CD14-positive monocyte (primary cell): Measurements from ENCODE around the gene WDR17. TPM values are rescaled to one million over a fixed set of nuclear protein-coding genes. Genes with fewer than 3 reads are reported as not detected.

Source experiments
- DNase-seq, 3 donors: peaks; one replicate each; pipeline ENCODE4 v3.0.0-alpha.2; 2011 to 2022
- H2AFZ ChIP-seq: 2 replicates; pipeline ENCODE4 v1.6.0; 2012; ENCODE audit warnings: mild to moderate bottlenecking, low read depth, low read length, inconsistent platforms; ENCODE audit not compliant: insufficient read depth, poor library complexity, severe bottlenecking
- H3K27ac ChIP-seq, 2 donors: 1 replicate in 1 of 2; 2 replicates in 1 of 2; pipeline ENCODE4 v1.5.1; 2012 to 2013; ENCODE audit warnings: low read length in 2 of 2, control low read depth in 1 of 2, inconsistent platforms in 1 of 2, low read depth in 1 of 2, mild to moderate bottlenecking in 1 of 2
- H3K27me3 ChIP-seq, 2 donors: one replicate each; pipeline versions ENCODE4 v1.6.0 to v1.6.1; 2011 to 2013; ENCODE audit warnings: low read length in 2 of 2; ENCODE audit not compliant: control insufficient read depth in 2 of 2, insufficient read depth in 2 of 2
- H3K36me3 ChIP-seq, 2 donors: replicated peaks in 1 of 2; 1 replicate in 1 of 2; 2 replicates in 1 of 2; pipeline versions ENCODE4 v1.5.1 to v1.6.1; 2012 to 2013; ENCODE audit warnings: low read length in 2 of 2, control low read depth in 1 of 2, inconsistent platforms in 1 of 2, mild to moderate bottlenecking in 1 of 2; ENCODE audit not compliant: insufficient read depth in 2 of 2, control insufficient read depth in 1 of 2
- H3K4me1 ChIP-seq, 2 donors: 1 replicate in 1 of 2; 2 replicates in 1 of 2; pipeline versions ENCODE4 v1.5.1 to v1.6.1; 2012 to 2013; ENCODE audit warnings: low read length in 2 of 2, control low read depth in 1 of 2, inconsistent platforms in 1 of 2, mild to moderate bottlenecking in 1 of 2, moderate library complexity in 1 of 2; ENCODE audit not compliant: insufficient read depth in 2 of 2, control insufficient read depth in 1 of 2
- H3K4me2 ChIP-seq: replicated peaks from 2 replicates; pipeline ENCODE3; 2012; ENCODE audit warnings: low read length, moderate library complexity, mild to moderate bottlenecking; ENCODE audit not compliant: poor library complexity, severe bottlenecking; ENCODE audit errors: extremely low read depth
- H3K4me3 ChIP-seq, 3 experiments: fragments of 200-600 bp in 1 of 3; sonication (generic) in 1 of 3; replicated peaks in 1 of 3; 1 replicate in 2 of 3; 2 replicates in 1 of 3; pipeline ENCODE4 v1.5.1; 2011 to 2013; ENCODE audit warnings: low read length in 3 of 3, mild to moderate bottlenecking in 3 of 3, control low read depth in 2 of 3, low read depth in 2 of 3, inconsistent platforms in 1 of 3, moderate library complexity in 1 of 3
- H3K79me2 ChIP-seq: 2 replicates; pipeline ENCODE4 v1.6.0; 2012; ENCODE audit warnings: mild to moderate bottlenecking, control low read depth, inconsistent platforms, low read length, moderate library complexity; ENCODE audit not compliant: insufficient read depth
- H3K9ac ChIP-seq: 2 replicates; pipeline ENCODE4 v1.6.0; 2017; ENCODE audit warnings: low read length, mild to moderate bottlenecking; ENCODE audit not compliant: insufficient read depth, poor library complexity, severe bottlenecking
- H3K9me3 ChIP-seq, 2 donors: replicated peaks in 1 of 2; 1 replicate in 1 of 2; 2 replicates in 1 of 2; pipeline versions ENCODE4 v1.5.1 to v1.6.1; 2012 to 2013; ENCODE audit warnings: low read length in 2 of 2, control low read depth in 1 of 2; ENCODE audit not compliant: control insufficient read depth in 1 of 2, insufficient read depth in 1 of 2
- H4K20me1 ChIP-seq: 2 replicates; pipeline ENCODE4 v1.6.0; 2012; ENCODE audit warnings: mild to moderate bottlenecking, low read length, control low read depth, moderate library complexity; ENCODE audit not compliant: insufficient read depth
- H3K27ac Mint-ChIP-seq, 7 donors: one replicate each; pipeline ENCODE4 v1.8.0; 2020; ENCODE audit warnings: mild to moderate bottlenecking in 7 of 7, mixed read lengths in 7 of 7, moderate library complexity in 6 of 7, inconsistent platforms in 2 of 7
- H3K27me3 Mint-ChIP-seq, 3 donors: one replicate each; pipeline ENCODE4 v1.8.0; 2021 to 2022; ENCODE audit warnings: low read depth in 3 of 3, mild to moderate bottlenecking in 3 of 3, mixed read lengths in 3 of 3, moderate library complexity in 3 of 3, inconsistent platforms in 1 of 3
- H3K36me3 Mint-ChIP-seq, 2 donors: one replicate each; pipeline ENCODE4 v1.8.0; 2020; ENCODE audit warnings: mixed read lengths in 2 of 2, inconsistent platforms in 1 of 2, mild to moderate bottlenecking in 1 of 2
- H3K4me1 Mint-ChIP-seq: one replicate; pipeline ENCODE4 v1.8.0; 2020; ENCODE audit warnings: mild to moderate bottlenecking, mixed read lengths
- H3K4me3 Mint-ChIP-seq, 2 donors: one replicate each; pipeline ENCODE4 v1.8.0; 2020; ENCODE audit warnings: mild to moderate bottlenecking in 2 of 2, mixed read lengths in 2 of 2, moderate library complexity in 1 of 2
- H3K9me3 Mint-ChIP-seq, 7 donors: one replicate each; pipeline ENCODE4 v1.8.0; 2020 to 2022; ENCODE audit warnings: mixed read lengths in 7 of 7, mild to moderate bottlenecking in 6 of 7, moderate library complexity in 6 of 7, inconsistent platforms in 2 of 7
- CTCF ChIP-seq: fragments of 200-600 bp; IDR thresholded peaks from one replicate; pipeline ENCODE4 v1.8.0; 2022; ENCODE audit warnings: antibody characterized with exemption, mild to moderate bottlenecking
- WGBS: methylation state at CpG from one replicate; pipeline ENCODE4 v1.1.5; 2013; ENCODE audit warnings: missing lambda C conversion rate; ENCODE audit not compliant: insufficient coverage; 5-methylcytosine and 5-hydroxymethylcytosine counted together
- intact Hi-C, 2 donors: fragments of 100-400 bp; cut with micrococcal nuclease; formaldehyde crosslinking; loops; one replicate each; pipeline versions ENCODE4 v1.15.0 to v1.15.1; 2023
- polyA plus RNA-seq, 3 donors: library from polyadenylated mRNA; depleted of rRNA in 1 of 3; unstranded in 2 of 3; stranded (reverse) in 1 of 3; fragments of 300-500 nt in 2 of 3; fragments of >200 nt in 1 of 3; fragmentation: Illumina TruSeq in 2 of 3; gene quantifications; 1 replicate in 2 of 3; 2 replicates in 1 of 3; pipeline ENCODE4 v1.2.3, GENCODE V29; 2012 to 2021

WDR17 gene
- polyA plus RNA-seq, 3 donors: 0.22 to 2.1 (median 1.1) TPM

GRCh38 chr4:176188654-176189053, 123.0 kb downstream of the WDR17 start:
- no peaks in the 10 kb centered on the region for H3K27me3 ChIP-seq
- H2AFZ ChIP-seq: no peak overlapping the region
- H3K27me3 Mint-ChIP-seq: peaks cover 0 to 1% (median 0%) of the 10 kb centered on the region in 3 donors

GRCh38 chr4:176189891-176190795, 124.5 kb downstream of the WDR17 start:
- 100% methylated on average over 1 of the region's 11 CpGs for WGBS
- Histone ChIP-seq H3K27me3 (peaks cover 3 to 6% of the 10 kb centered on the region in 2 donors), H3K4me1 (peaks cover 13 to 23% of the 10 kb centered on the region in 2 donors), H3K9me3 (no peaks in the 10 kb centered on the region), H2AFZ (peak overlapping the region; percentile 18), H3K79me2 (no peaks in the 10 kb centered on the region), H3K36me3 (no peaks in the 10 kb centered on the region), H3K4me3 (no peak overlapping the region), H3K27ac (no peak overlapping the region), H4K20me1 (no peaks in the 10 kb centered on the region), H3K9ac (no peak overlapping the region), H3K4me2 (no peak overlapping the region)
- H3K4me1 Mint-ChIP-seq: peaks cover 22% of the 10 kb centered on the region
- no peak for DNase-seq
- H3K36me3 Mint-ChIP-seq: no peaks in the 10 kb centered on the region
- H3K27me3 Mint-ChIP-seq: peaks cover 0 to 4% (median 1%) of the 10 kb centered on the region in 3 donors
- no peak overlapping the region for H3K4me3 Mint-ChIP-seq
- no peak overlapping the region for H3K27ac Mint-ChIP-seq
- no peak for TF ChIP-seq CTCF
- no peaks in the 10 kb centered on the region for H3K9me3 Mint-ChIP-seq
- intact Hi-C loops: no loop called here

More at GRCh38 chr4:176188654-176189053, 123.0 kb downstream of the WDR17 start:
- Histone ChIP-seq H3K9me3 (no peaks in the 10 kb centered on the region), H3K36me3 (no peaks in the 10 kb centered on the region), H3K9ac (no peak overlapping the region), H4K20me1 (no peaks in the 10 kb centered on the region), H3K4me3 (no peak overlapping the region), H3K4me1 (peaks cover 9 to 18% of the 10 kb centered on the region in 2 donors), H3K27ac (peak overlapping the region in 1 of 2 donors; percentile 8), H3K4me2 (no peak overlapping the region), H3K79me2 (no peaks in the 10 kb centered on the region)
- intact Hi-C loops: no loop called here
- H3K4me3 Mint-ChIP-seq: no peak overlapping the region
- H3K4me1 Mint-ChIP-seq: peaks cover 19% of the 10 kb centered on the region
- no peaks in the 10 kb centered on the region for H3K9me3 Mint-ChIP-seq
- no peak for TF ChIP-seq CTCF
- peak; percentile 21 to 30 (median 23) for DNase-seq
- H3K27ac Mint-ChIP-seq: peak overlapping the region in 3 of 7 donors; percentile 9 to 71 (median 10)
- H3K36me3 Mint-ChIP-seq: no peaks in the 10 kb centered on the region
